ENCODE results near the gene ARID4B. TPM values are rescaled to one million over a fixed set of nuclear protein-coding genes. Genes with fewer than 3 reads are reported as not detected.

The ARID4B gene
- total and polyA plus RNA-seq, 11 donors, result 12.4 to 20.4 (median 15.3) TPM

DNA sequence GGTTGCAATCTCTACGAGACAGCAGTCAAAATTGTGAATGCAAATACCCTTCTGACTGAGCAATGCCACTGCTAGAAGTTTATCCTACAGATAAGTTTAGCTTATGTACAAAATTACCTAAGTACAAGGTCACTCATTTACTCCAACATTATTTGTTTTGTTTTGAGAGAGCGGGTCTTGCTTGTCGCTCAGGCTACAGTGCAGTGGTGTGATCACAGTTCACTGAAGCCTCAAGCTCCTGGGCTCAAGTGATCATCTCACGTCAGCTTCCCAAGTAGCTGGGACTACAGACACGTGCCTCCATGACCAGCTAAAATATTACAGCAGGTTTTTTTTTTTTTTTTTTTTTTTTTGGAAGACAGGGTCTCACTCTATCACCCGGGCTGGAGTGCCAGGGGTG is 182.3 kb downstream of the ARID4B start:
- 90 to 94% (median 92%) methylated on average over 6 of the region's 6 CpGs for WGBS, 4 donors
- no peak for DNase-seq
- no peak overlapping the region for H3K4me3 ChIP-seq
- no peaks in the 10 kb centered on the region for H3K27me3 ChIP-seq
- intact Hi-C loops (cut with DNase I), result no loop called here
- H3K4me1 ChIP-seq, result no peaks in the 10 kb centered on the region
- ATAC-seq, result no peak
- TF ChIP-seq, protein P1, sequence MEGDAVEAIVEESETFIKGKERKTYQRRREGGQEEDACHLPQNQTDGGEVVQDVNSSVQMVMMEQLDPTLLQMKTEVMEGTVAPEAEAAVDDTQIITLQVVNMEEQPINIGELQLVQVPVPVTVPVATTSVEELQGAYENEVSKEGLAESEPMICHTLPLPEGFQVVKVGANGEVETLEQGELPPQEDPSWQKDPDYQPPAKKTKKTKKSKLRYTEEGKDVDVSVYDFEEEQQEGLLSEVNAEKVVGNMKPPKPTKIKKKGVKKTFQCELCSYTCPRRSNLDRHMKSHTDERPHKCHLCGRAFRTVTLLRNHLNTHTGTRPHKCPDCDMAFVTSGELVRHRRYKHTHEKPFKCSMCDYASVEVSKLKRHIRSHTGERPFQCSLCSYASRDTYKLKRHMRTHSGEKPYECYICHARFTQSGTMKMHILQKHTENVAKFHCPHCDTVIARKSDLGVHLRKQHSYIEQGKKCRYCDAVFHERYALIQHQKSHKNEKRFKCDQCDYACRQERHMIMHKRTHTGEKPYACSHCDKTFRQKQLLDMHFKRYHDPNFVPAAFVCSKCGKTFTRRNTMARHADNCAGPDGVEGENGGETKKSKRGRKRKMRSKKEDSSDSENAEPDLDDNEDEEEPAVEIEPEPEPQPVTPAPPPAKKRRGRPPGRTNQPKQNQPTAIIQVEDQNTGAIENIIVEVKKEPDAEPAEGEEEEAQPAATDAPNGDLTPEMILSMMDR (IDR thresholded peaks at IDR 0.05), result no peak
- no peaks in the 10 kb centered on the region for H3K9me3 ChIP-seq
- peaks cover 0 to 99% (median 94%) of the 10 kb centered on the region in 9 donors for H3K36me3 ChIP-seq
- H3K27ac ChIP-seq, result no peak overlapping the region

DNA sequence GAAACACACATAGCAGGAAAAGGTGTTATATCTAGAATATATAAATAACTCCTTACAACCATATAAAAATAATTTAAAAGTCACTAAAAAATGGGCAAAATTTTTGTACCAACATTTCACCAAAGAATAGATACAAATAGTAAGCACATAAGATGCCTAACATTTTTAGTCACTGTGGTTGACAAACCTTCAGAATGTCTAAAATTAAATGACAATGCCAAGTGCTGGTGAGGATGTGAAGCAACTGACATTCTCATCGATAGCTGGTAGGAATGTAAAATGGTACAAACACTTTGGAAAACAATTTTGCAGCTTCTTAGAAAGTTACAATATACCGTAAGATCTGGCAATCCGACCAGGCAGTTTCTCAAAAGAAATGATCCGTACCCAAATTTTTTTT is 185.0 kb downstream of the ARID4B start:
- no peaks in the 10 kb centered on the region for H3K9me3 ChIP-seq
- DNase-seq, result no peak
- no peak for ATAC-seq
- WGBS, 4 donors, result 83 to 97% (median 91%) methylated on average over 4 of the region's 4 CpGs
- no peaks in the 10 kb centered on the region for H3K4me1 ChIP-seq
- H3K27ac ChIP-seq, result no peak overlapping the region
- H3K27me3 ChIP-seq, result no peaks in the 10 kb centered on the region
- TF ChIP-seq POLR2A (IDR thresholded peaks at IDR 0.05), result no peak
- TF ChIP-seq, protein P1 (IDR thresholded peaks at IDR 0.05), result no peak
- peaks cover 0 to 98% (median 89%) of the 10 kb centered on the region in 9 donors for H3K36me3 ChIP-seq
- intact Hi-C loops (cut with DNase I), result no loop called here
- H3K4me3 ChIP-seq, result no peak overlapping the region

DNA sequence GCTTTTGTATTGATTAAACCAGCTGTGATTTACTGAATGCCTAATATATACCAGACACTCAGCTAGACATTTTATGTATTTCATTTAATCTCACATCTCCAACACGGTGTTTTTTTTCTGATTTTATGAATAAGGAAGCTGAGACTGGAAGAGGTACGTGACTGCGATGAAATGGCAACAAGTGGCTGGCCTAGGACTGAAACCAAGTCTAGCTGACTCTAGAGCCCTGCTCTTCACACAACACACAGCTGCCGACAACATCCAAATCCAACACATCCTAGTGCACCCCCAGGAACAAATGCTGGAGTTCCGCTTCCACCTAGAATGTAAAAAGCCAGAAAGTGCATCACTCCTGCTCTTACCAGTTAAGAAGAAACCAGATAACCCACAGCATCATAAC is 188.7 kb downstream of the ARID4B start:
- ATAC-seq, result no peak
- Histone ChIP-seq H3K27me3 (no peaks in the 10 kb centered on the region), H3K27ac (no peak overlapping the region), H3K4me3 (no peak overlapping the region), H3K36me3 (peaks cover 0 to 98% (median 90%) of the 10 kb centered on the region in 9 donors), H3K4me1 (peaks cover 0 to 5% (median 0%) of the 10 kb centered on the region in 12 donors), H3K9me3 (no peaks in the 10 kb centered on the region)
- no peak for DNase-seq
- intact Hi-C loops (cut with DNase I), result no loop called here
- 95 to 97% (median 97%) methylated on average over 5 of the region's 5 CpGs for WGBS, 4 donors
- no peak for TF ChIP-seq POLR2A (IDR thresholded peaks at IDR 0.05)
- TF ChIP-seq, protein P1 (IDR thresholded peaks at IDR 0.05), result no peak

DNA sequence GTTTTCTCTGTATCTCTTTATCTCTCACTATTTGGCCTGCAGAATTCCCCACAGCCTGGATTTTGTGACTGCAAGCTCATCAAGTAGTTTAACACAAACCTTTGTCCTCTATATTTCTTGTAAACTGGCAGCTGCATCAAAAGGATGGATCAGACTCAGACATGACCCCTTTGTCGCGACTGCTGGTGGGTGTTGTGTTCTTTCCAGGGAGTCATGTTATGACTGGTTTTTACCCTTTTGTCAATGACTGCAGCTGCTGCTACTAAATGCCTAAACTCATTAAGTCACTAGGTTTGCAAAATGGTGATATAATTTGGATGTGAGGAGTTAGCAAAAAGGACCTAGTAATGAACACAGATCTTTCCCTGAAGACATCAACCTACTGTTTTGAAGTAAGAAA is 189.2 kb downstream of the ARID4B start:
- TF ChIP-seq, protein P1 (IDR thresholded peaks at IDR 0.05), result no peak
- TF ChIP-seq POLR2A (IDR thresholded peaks at IDR 0.05), result no peak
- Histone ChIP-seq H3K9me3 (no peaks in the 10 kb centered on the region), H3K27me3 (no peaks in the 10 kb centered on the region), H3K4me3 (no peak overlapping the region), H3K27ac (no peak overlapping the region), H3K36me3 (peaks cover 0 to 98% (median 90%) of the 10 kb centered on the region in 9 donors), H3K4me1 (peaks cover 0 to 5% (median 0%) of the 10 kb centered on the region in 12 donors)
- ATAC-seq, result no peak
- 87 to 96% (median 91%) methylated on average over 2 of the region's 2 CpGs for WGBS, 4 donors
- intact Hi-C loops (cut with DNase I), result no loop called here
- no peak for DNase-seq

Measured in heart left ventricle (tissue), 16 donors.